HG02588 (cell line): ENCODE measurements around the gene FSTL3.
"Not testable (repeated sequence)": the region's sequence is repeated elsewhere in the genome, so short reads cannot be mapped to it uniquely, and the experiment has no call there.

Experiments
- ATAC-seq: cut with Tn5 transposase; IDR thresholded peaks from one replicate; pipeline ENCODE4 v1.9.1; 2021; ENCODE audit warnings: mild to moderate bottlenecking, moderate library complexity; ENCODE audit not compliant: unreplicated experiment

FSTL3 gene

DNA sequence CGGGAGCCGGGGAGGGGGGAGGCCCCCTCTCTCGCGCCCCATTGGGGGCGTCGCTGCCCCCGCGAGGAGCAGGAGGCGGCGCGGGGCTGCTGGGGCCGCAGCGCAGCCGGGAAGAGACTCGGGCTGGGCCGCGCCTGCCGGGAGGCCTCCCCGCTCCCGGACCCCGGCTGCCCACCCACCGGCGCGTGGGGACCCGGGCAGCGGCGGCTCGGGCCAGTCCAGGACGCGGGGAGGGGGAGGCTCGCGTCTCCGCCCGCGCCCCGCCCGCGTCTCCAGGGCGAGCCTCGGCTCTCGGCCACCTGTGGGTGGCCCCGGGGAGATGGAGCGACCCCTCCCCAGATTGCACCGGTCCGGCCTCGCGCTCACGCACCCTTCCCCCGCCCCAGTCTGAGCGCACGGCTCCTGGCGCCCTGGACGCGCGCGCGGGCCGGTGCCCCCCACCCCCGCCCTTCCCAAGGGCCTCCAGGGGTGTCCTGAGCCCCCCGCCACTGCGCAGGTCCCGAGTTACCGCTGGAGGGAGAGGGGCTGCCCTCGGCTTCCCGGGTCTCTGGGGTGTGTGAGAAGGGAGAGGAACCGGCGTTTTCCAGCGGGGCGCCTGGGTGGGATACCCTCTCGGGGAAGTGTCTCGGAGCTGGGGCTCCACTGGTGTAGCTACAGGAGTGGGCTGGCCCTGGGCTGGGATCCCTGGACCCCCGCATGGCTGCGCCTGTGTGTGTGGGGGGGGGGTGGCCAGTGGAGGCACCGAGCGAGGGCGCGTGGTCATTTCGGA, 33.2 kb downstream of the FSTL3 start:
- no peak for ATAC-seq

DNA sequence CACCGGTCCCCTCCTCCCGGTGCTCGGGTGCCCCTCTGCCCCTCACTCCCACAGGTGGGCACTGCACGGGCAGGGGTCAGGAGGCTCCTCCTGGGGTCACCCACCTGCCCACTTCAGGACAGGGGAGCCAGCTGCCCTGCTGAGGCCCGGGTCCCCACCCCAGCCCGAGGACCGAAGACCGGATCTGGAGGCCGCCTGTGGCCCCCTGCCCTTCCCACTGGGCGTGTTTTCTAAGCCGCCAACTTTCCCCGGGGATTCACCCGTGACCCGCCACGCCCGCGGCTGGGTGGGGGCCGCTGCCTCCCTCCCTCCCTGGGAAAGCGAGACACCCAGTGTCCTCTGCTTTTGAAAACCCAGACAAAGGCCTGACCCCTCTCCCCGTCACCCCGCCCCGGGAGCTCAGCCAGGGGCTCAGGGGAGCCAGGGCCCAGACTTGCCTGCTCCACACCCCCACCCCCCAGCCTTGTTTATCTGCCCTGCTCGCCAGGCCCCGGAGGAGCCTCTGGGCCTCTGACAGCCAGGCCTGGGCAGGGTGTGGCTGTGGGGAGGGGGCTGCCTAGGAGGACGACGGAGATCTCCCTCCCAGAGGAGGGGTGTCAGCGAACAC, 33.9 kb downstream of the FSTL3 start:
- ATAC-seq, result no peak

DNA sequence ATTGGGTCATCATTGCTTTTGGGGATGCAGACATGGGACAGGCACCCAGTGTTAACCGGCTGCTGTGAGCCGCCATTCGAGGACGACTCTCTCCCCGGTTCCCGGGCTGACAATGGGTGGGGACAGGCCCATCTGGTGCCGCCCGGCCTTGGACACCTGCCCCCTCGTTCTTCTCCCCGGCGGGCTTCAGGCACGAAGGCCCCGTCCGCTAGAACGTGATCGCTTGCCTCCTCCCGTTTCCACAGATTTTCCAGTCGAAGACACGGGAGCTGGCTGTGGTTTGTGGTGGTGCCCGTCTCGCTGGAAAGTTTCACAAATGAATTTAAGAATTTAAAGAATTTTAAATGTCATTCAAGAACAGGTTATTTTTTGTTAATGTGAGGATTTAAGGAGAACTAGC, 34.6 kb downstream of the FSTL3 start:
- ATAC-seq, result no peak

DNA sequence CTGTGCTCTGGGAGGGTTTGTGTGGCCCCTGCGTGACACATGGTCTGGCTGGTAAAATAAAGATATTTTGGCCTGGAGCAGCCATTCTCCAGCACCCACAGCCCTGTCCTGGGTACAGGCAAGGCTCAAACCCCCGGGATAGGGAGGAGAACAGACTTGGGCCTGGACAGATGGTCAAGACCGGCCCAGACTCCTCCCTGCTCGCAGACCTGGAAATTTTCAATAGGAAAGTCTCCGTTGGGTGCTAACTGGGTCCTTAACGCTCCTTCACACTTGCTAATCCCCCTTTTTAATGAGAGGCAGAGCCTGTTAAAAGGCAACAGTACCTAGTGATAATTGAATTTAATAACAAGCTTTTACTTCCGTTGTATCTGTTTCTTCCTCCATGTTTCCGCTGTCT, 35.1 kb downstream of the FSTL3 start:
- no peak for ATAC-seq

DNA sequence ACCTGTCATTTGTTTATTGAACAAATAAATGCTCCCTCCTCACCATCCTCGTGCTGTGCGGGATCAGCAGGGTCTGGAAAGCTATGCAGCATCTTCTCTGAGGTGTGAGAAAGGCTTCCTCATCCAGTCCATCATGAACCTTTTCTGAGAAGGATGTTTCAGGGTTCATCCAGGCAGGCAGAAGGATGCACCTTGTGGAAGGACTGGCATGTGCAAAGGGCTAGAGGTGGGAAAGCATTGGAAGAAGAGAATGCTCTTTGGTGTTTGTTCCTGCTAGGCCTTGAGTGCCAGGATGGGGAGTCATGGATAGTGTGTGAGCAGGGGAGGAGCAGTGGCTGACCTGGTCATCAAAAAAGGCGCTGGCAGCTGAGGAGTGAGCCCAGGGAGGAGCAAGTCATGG, 39.2 kb downstream of the FSTL3 start:
- ATAC-seq, result no peak

DNA sequence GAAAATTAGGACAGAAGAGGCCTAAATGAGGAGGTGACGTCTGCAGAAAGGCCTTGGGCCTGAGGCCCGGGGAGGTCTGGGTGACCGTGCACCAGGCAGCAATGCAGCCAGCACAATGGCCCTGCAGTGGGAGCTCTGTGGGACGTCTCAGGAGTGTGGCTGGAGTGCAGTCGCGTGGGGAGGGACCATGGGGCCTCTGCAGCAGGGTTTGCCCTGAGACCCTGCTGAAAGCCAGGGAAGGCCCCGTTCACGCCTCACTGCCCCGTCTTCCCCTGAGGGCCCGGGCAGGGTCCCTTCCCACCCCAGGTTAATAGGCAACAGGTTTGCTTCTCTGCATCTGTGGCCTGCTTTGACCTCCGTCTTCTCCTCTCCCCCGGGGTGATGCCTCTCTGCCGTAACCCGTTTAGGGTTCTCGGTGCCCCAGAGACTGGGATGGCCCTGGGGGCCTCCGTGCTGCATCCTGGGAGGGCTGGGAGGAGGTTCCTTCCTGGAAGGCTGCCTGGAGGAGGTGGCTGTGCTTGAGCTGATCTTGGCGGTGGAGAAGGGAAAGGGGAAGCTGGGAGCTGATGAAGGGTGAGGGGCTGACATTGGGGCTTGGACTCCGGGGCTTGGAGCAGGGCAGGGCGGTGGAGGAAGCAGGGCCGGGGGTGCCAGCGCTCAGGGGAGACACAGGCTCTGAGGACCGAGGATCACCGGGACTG, 42.2 kb downstream of the FSTL3 start:
- ATAC-seq, result no peak

DNA sequence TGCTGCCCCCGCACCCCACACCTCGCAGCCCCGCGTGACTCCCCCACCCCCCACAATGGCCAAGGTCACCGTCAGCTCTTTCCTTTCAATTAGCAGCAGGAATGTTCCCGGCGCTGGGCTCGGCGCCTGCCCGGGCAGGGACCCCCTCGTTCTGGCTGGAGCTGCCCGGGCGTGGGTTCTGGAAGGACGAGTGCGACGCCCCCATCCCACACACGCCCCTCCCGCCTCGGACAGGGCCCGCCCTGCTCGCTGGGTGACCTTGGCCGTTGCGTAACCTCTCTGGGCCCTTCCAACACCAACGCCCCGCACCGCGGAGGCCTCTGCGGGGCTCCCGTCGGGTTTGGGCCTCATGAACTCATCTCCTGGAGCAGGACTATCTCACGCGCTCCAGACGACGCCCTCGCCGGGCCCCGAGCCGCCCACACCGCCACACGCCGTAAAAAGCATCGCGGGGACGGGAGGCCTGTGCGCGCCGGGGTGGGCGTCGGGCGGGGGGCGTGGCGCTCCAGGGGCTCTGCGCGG, 42.9 kb downstream of the FSTL3 start:
- ATAC-seq, result no peak

DNA sequence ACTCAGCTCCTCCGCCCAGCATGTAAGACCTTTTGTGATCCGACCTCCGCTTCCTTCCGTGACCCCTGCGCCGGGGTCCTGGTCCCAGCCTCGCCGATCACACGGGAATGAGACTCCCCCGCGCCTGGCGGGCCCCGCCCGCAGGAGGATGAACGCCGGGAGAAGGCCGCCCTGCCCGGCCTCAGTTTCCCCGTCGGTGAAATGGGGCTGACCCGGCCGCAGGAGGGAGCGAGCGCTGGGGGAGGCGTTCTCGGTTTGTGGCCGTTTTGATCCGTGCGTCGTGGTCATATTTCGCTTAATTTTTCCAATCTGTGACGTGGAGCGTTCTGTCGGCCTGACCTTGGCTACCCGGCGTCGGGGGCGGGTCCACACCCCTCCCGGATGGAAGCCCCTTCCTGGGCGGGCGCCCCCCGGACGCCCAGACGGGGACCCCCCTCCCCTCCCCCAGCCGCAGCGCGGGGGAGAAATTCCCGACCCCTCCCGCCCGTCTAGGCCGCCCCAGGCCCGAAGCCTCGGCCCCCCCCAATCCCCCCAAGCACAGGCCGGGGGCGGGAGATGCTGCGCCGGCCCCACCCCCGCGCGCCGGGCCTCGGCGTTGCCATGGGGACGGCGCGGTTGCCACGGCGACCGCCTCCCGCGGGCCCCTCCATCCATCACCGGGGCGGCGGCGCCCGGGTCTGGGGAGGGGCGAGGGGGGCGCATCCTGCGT, 43.6 kb downstream of the FSTL3 start:
- ATAC-seq, result no peak

DNA sequence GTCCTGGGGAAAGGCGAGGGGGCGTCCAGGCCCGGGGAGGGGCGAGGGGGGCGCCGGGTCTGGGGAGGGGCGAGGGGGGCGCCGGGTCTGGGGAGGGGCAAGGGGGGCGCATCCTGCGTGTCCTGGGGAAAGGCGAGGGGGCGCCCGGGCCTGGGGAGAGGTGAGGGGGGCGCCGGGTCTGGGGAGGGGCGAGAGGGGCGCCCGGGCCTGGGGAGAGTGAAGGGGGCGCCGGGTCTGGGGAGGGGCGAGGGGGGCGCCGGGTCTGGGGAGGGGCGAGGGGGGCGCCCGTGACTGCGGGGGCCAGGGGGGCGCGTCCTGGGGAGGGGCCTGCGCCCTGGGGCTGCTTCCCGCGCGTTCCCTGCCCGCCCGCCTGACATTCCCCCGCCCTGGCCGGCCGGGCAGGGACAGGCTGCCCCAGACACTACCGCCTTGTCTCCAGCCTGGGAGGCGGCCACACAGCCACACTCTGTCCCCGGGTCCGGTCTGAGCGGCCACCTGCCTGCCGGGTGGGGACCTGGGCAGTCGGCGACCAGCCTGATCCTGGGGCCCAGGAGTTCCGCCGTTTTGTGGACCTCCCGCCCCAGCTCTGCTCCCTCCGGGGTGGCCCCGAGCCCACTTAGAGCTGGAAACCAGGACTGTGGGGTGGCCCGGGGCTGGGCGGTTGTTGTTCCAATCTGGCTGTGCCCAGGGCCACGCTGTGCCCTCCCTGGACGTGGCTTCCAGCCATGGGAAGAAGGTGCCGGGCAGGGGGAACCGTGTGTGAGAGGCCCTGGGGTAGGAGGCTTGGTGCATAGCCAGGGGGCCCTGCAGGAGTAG, 44.4 kb downstream of the FSTL3 start:
- no peak for ATAC-seq

DNA sequence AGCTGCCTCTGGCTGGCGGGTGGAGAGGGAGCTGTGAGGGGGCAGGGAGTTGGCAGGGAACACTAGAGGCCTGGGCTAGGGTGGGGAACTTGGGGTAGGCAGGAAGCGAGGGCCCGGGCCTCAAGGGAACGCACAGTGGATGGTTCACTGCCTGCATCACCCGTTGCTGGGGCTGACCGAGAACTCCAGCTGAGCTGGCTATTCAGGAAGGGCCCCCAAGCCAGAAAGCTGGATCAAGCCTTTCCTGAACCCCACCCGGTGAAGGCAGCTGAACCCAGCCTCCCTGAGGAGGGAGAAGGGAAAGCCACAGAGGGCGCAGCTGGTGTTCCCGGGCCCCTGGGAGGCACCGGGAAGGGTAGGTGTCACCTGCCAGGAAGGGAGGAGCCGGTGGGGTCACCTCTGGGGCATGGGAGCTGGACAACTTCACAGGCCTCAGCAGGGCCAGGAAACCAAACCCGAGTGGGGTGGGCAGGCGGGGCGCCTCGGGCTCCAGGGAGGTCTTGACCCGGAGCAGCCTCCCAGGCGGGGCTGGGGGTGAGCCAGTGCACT, 46.4 kb downstream of the FSTL3 start:
- no peak for ATAC-seq

DNA sequence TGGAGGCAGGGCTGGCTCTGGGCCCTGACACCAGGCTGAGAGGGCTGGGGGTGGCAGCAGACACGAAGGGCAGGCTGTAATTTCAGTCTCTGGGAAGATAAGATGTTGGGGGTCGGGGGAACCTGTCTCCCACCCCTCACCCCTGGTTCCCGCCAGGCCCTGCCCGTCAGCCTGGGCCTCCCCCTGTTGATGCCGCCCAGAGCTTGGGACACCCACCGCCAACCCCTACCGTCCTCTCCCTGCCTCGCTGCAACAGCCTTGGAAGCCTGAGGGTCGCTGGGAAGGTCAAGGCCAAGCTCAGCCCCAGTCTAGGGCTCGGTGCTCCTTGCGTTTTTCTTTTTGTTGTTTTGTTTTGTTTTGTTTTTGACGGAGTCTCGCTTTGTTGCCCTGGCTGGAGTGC, 47.1 kb downstream of the FSTL3 start:
- ATAC-seq, result no peak

DNA sequence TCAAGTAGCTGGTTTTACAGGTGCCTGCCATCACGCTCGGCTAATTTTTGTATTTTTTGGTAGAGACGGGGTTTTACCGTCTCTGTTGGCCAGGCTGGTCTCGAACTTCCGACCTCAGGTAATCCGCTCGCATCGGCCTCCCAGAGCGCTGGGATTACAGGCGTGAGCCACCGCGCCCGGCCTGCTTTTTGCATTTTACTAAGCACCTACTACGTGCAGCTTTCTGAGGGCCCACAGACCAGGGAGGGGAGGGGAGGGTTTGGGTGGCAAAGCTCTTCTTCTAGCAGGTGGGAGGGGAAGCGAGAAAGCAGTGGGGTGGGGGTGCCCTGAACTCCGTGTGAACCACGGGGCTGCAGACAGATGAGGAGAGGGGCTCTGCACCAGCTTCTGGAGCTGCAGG, 47.5 kb downstream of the FSTL3 start:
- no peak for ATAC-seq

DNA sequence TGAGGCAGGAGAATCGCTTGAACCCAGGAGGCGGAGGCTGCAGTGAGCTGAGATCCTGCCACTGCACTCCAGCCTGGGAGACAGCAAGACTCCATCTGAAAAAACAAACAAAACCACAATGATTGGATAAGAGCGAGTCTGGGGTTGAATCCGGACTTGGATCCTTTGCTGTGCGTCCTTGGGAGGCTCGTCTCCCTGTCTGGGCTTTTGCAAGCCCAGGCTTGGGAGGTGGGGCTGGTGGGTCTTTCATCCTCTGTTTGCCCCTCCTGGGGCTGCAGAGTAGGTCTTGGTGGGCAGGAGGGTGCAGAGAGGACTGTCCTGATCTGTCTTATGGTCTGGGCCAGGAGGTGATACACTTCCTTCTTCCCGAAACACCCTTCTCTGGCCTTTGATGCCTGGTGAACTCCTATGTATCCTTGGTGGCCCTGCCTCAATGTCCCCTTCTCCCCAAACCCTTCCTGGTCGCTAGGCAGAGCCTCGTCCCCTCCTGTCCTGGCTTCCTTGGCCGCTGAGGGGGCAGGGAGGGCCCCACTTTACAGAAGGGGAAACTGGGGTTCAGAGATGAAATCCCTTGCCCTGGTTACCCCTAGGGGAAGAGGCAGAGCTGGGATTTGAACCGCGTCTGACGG, 49.4 kb downstream of the FSTL3 start:
- no peak for ATAC-seq

DNA sequence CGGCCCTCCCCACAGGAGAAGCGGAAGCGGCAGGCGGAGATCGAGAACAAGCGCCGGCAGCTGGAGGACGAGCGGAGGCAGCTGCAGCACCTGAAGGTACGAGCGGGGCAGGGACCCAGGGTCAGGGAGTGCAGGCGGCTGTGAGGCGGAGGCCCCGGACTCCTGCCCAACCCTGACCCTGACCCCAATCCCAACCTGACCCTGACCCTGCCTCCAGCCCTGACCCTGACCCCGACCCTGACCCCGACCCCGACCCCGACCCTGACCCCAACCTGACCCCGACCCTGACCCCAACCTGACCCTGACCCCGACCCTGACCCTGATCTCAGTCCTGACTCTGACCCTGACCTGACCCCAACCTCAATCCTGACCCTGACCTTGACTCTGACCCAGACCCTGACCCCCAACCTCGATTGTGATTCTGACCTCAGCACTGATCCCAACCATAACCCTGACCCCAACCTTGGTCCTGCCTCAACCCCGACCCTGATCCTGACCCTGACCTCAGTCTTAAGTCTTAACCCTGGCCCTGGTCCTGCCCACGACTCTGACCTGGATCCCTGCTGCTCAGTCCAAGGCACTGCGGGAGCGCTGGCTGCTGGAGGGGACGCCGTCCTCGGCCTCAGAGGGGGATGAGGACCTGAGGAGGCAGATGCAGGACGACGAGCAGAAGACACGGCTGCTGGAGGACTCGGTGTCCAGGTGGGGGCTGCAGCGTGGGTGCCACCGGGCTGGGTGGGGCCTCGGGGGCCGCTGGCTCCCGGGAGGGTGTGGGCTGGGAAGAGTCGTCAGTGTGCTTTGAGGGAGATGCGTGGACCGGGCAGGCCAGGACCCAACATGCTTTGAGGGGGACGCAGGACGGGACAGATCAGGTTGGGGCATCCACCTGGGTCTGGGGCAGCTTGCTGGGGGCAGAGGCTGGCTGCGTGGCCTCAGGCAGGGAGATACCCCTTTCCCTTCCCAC, 51.1 kb downstream of the FSTL3 start:
- no peak for ATAC-seq

DNA sequence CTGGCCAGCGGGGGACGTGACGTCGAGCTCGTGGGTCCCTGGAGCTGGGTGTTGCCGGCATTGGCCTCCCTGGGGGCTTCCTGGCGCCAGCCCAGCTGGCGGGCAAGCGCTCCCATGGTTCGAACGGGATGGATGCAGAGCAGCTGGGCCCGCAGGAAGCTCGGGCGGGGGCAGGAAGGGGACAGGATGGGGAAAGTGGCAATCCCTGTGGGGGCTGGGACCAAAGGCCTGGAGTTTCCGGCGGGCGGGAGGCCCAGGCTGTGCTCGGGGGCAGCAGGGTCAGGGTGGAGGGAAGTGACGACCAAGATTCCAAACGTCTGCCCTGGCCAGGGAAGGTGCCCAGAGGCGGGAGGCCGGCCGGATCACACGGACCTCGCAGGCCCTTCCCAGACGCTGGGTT, 51.8 kb downstream of the FSTL3 start:
- no peak for ATAC-seq

DNA sequence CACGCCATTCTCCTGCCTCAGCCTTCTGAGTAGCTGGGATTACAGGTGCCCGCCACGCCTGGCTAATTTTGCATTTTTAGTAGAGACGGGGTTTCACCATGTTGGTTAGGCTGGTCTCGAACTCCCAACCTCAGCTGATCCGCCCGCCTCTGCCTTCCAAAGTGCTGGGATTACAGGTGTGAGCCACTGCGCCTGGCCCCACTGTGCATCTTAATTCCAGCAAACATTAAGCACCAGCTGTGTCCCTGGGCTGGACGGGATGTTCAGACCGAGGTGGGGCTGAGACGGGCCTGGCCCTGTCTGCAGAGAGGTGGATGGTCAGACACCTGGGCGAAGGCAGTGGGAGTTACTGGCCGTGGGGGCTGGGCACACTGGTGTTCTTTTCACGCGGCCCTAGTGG, 53.4 kb downstream of the FSTL3 start:
- not testable (repeated sequence) for ATAC-seq

DNA sequence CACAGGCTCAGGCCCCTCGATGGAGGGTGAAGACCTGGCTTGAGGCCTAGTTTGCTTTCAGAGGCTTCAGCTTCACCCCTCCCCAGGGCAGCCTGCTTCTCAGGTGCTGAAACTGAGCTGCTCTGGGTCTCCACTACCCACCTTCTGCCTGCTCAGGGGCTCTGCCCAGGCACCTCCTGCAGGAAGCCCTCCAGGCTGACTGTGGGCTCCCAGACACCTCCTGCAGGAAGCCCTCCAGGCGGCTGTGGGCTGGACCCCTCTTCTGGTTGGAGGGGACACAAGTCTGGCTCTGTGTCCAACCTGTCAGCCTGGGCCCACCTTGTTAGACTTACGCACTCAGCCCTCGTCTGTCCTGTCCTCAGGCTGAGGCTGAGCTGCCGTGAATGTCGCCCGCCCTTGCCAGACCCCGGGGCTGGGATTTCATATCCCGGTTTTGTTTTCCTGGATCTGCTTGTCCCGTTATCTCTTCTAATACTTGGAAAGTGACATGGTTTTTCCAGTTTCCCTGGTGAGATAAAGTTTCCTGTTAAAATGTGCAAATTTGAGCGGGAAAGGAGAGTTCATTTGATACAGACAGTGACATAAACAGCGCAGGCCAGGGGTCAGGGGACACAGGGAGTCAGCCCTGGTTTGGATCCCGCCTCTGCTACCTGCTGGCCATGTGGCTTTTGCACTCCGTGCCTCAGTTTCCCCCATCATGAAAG, 53.9 kb downstream of the FSTL3 start:
- ATAC-seq, result no peak

DNA sequence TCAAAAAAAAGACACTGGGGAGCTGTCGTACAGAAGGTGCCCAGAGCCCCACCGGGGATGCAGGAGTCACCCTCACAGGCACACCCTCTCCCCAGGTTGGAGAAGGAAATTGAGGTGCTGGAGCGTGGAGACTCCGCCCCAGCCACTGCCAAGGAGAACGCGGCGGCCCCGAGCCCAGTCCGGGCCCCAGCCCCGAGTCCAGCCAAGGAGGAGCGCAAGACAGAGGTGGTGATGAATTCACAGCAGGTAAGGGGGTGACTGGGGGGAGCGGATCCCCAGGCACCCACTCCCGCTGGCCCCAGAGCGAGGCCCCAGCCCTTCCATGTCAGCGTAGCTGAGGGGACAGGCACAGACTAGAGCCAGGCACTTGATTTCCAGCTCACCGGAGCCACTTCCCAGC, 54.8 kb downstream of the FSTL3 start:
- no peak for ATAC-seq
